Measurements from ENCODE around the gene SCAMP3.

- no peak for TF ChIP-seq FOXA1 (IDR thresholded peaks at IDR 0.05)
- no peak for TF ChIP-seq FOXK2 (IDR thresholded peaks at IDR 0.05)
- no peak for TF ChIP-seq SP1 (IDR thresholded peaks at IDR 0.05)
- no peak for TF ChIP-seq HDGF (IDR thresholded peaks at IDR 0.05; ENCODE audit: borderline replicate concordance)
- TF ChIP-seq FOXM1 (IDR thresholded peaks at IDR 0.05; ENCODE audit: borderline replicate concordance), result no peak
These were observed 20.3 kb downstream of the SCAMP3 start for GRCh38 chr1:155241841-155242264.
